SK-N-SH (cell line): ENCODE data around the gene CUL9. TPM values are rescaled to one million over a fixed set of nuclear protein-coding genes. Genes with fewer than 3 reads are reported as not detected.

Source experiments
- CTCF ChIA-PET: fragments of 300-600, 350-600 bp; formaldehyde crosslinking; extraction: SDS; loops from one replicate; lab custom pipeline; 2021; lab: Yijun Ruan, JAX
- POLR2A ChIA-PET: fragments of 350-600 bp; sonication (Branson Sonifier 250); formaldehyde crosslinking; extraction: SDS; loops from one replicate; lab custom pipeline; 2020; ENCODE audit warnings: antibody characterized with exemption, inconsistent platforms; lab: Yijun Ruan, JAX
- DNase-seq: peaks from one replicate; pipeline ENCODE4 v3.0.0; 2012
- H2AFZ ChIP-seq: fragments of 200-600 bp; sonication (generic); 2 replicates; pipeline ENCODE4 v1.8.1; 2016; ENCODE audit warnings: antibody characterized with exemption, mild to moderate bottlenecking, low read depth
- H3F3A ChIP-seq: fragments of 200-600 bp; sonication (generic); replicated peaks from 2 replicates; pipeline ENCODE3; 2016; ENCODE audit warnings: antibody characterized with exemption, mild to moderate bottlenecking; ENCODE audit not compliant: insufficient read depth
- H3K27ac ChIP-seq, 2 experiments: fragments of 200-500 bp in 1 of 2; fragments of 200-600 bp in 1 of 2; sonication (Bioruptor generic) in 1 of 2; sonication (generic), shearing (Covaris generic) in 1 of 2; 2 replicates each; pipeline versions ENCODE4 v1.5.1 to v1.6.1; 2014 to 2016; ENCODE audit warnings: low read depth in 2 of 2, inconsistent platforms in 1 of 2, low read length in 1 of 2, mild to moderate bottlenecking in 1 of 2, mixed read lengths in 1 of 2
- H3K27me3 ChIP-seq: fragments of 200-600 bp; sonication (generic), shearing (Covaris generic); 2 replicates; pipeline ENCODE4 v1.6.1; 2016; ENCODE audit warnings: mixed run types; ENCODE audit not compliant: insufficient read depth
- H3K36me3 ChIP-seq, 2 experiments: fragments of 200-500 bp in 1 of 2; fragments of 200-600 bp in 1 of 2; sonication (Bioruptor generic) in 1 of 2; sonication (generic) in 1 of 2; replicated peaks in 1 of 2; 2 replicates each; pipeline versions ENCODE3 to v1.5.1; 2014 to 2016; ENCODE audit warnings: low read length in 1 of 2, mild to moderate bottlenecking in 1 of 2; ENCODE audit not compliant: insufficient read depth in 2 of 2, control insufficient read depth in 1 of 2
- H3K4me1 ChIP-seq, 2 experiments: fragments of 200-500 bp in 1 of 2; fragments of 200-600 bp in 1 of 2; sonication (Bioruptor generic) in 1 of 2; sonication (generic), shearing (Covaris generic) in 1 of 2; 2 replicates each; pipeline versions ENCODE4 v1.5.1 to v1.6.1; 2014 to 2016; ENCODE audit warnings: low read depth in 1 of 2, low read length in 1 of 2, mixed run types in 1 of 2; ENCODE audit not compliant: insufficient read depth in 2 of 2, control insufficient read depth in 1 of 2
- H3K4me2 ChIP-seq: fragments of 200-600 bp; sonication (generic), shearing (Covaris generic); 2 replicates; pipeline ENCODE4 v1.6.1; 2017; ENCODE audit warnings: mixed run types
- H3K4me3 ChIP-seq, 2 experiments: fragments of 200-500 bp in 1 of 2; fragments of 200-600 bp in 1 of 2; sonication (Bioruptor generic) in 1 of 2; sonication (generic), shearing (Covaris generic) in 1 of 2; 2 replicates each; pipeline versions ENCODE4 v1.5.1 to v1.8.1; 2014 to 2016; ENCODE audit warnings: low read depth in 2 of 2, inconsistent platforms in 1 of 2, low read length in 1 of 2, mild to moderate bottlenecking in 1 of 2, mixed read lengths in 1 of 2, moderate library complexity in 1 of 2
- H3K79me2 ChIP-seq: fragments of 200-600 bp; sonication (generic); 2 replicates; pipeline ENCODE4 v1.8.1; 2017; ENCODE audit warnings: mild to moderate bottlenecking; ENCODE audit not compliant: insufficient read depth
- H3K9ac ChIP-seq: fragments of 200-600 bp; sonication (generic); 2 replicates; pipeline ENCODE4 v1.6.1; 2017; ENCODE audit warnings: mixed run types
- H3K9me2 ChIP-seq: fragments of 200-600 bp; sonication (generic); 2 replicates; pipeline ENCODE4 v1.6.1; 2017; ENCODE audit warnings: mixed run types
- H3K9me3 ChIP-seq: fragments of 200-600 bp; sonication (generic); 2 replicates; pipeline ENCODE4 v1.6.1; 2017; ENCODE audit warnings: mixed run types, mild to moderate bottlenecking, moderate library complexity
- H4K20me1 ChIP-seq: fragments of 200-600 bp; sonication (generic); 2 replicates; pipeline ENCODE4 v1.6.1; 2017; ENCODE audit warnings: mild to moderate bottlenecking, mixed run types; ENCODE audit not compliant: insufficient read depth
- EP300 ChIP-seq, 2 experiments: IDR thresholded peaks; 2 replicates each; pipeline versions ENCODE4 v1.4.0 to v1.6.1; 2012; ENCODE audit warnings: borderline replicate concordance in 1 of 2, low read depth in 1 of 2, low read length in 1 of 2
- FOXM1 ChIP-seq: IDR thresholded peaks from 2 replicates; pipeline ENCODE4 v1.4.0; 2012; ENCODE audit warnings: low read depth, mild to moderate bottlenecking
- MEF2A ChIP-seq: IDR thresholded peaks from 2 replicates; pipeline ENCODE4 v1.4.0; 2012; ENCODE audit warnings: low read depth, borderline replicate concordance
- MXI1 ChIP-seq: IDR thresholded peaks from 2 replicates; pipeline ENCODE4 v1.6.1; 2012; ENCODE audit warnings: mild to moderate bottlenecking, low read depth, low read length, improper control_type of control experiment
- NRF1 ChIP-seq: IDR thresholded peaks from 2 replicates; pipeline ENCODE4 v1.6.1; 2012; ENCODE audit warnings: low read depth, mild to moderate bottlenecking, low read length
- PBX3 ChIP-seq: IDR thresholded peaks from 2 replicates; pipeline ENCODE4; 2012
- RAD21 ChIP-seq: IDR thresholded peaks from 2 replicates; pipeline ENCODE4 v1.6.1; 2012; ENCODE audit warnings: mild to moderate bottlenecking, low read length
- REST ChIP-seq: IDR thresholded peaks from 2 replicates; pipeline ENCODE4 v1.6.1; 2012; ENCODE audit warnings: mild to moderate bottlenecking, low read depth, low read length, moderate library complexity
- RXRA ChIP-seq: IDR thresholded peaks from 2 replicates; pipeline ENCODE4 v1.4.0; 2012; ENCODE audit warnings: low read depth, mild to moderate bottlenecking, borderline replicate concordance
- SIN3A ChIP-seq: IDR thresholded peaks from 2 replicates; pipeline ENCODE4 v1.6.1; 2012; ENCODE audit warnings: low read depth, mild to moderate bottlenecking, low read length, moderate library complexity, borderline replicate concordance
- SMC3 ChIP-seq: IDR thresholded peaks from 2 replicates; pipeline ENCODE4 v1.6.1; 2012; ENCODE audit warnings: low read depth, low read length, improper control_type of control experiment
- TAF1 ChIP-seq: IDR thresholded peaks from 2 replicates; pipeline ENCODE4 v1.6.1; 2012; ENCODE audit warnings: low read depth, mild to moderate bottlenecking, low read length, moderate library complexity, borderline replicate concordance
- TCF12 ChIP-seq: IDR thresholded peaks from 2 replicates; pipeline ENCODE4 v1.4.0; 2012
- TEAD4 ChIP-seq: IDR thresholded peaks from 2 replicates; pipeline ENCODE4 v1.4.0; 2012; ENCODE audit warnings: mild to moderate bottlenecking, borderline replicate concordance; ENCODE audit not compliant: insufficient read depth
- WGBS: methylation state at CpG from one replicate; pipeline ENCODE4 v1.1.6; 2017; ENCODE audit warnings: low lambda C conversion rate; 5-methylcytosine and 5-hydroxymethylcytosine counted together
- polyA plus RNA-seq, 3 experiments: library from polyadenylated mRNA; depleted of rRNA; stranded (reverse); fragments of >200 nt; gene quantifications; 2 replicates each; pipeline ENCODE4 v1.2.3, GENCODE V29; 2012
- TF ChIP-seq, protein P1 (sequence below): fragments of 200-600 bp; sonication (generic); IDR thresholded peaks from 2 replicates; pipeline ENCODE4 v1.6.1; 2017; ENCODE audit warnings: antibody characterized with exemption, mild to moderate bottlenecking, moderate library complexity
- TF ChIP-seq, protein P2 (sequence below): fragments of 150-350 bp; IDR thresholded peaks from 2 replicates; pipeline ENCODE4 v1.6.1; 2017; ENCODE audit warnings: antibody characterized with exemption, low read length, low read depth, borderline replicate concordance
- TF ChIP-seq, protein P3 (sequence below): IDR thresholded peaks from 2 replicates; pipeline ENCODE4 v1.4.0; 2012; ENCODE audit warnings: low read depth, borderline replicate concordance

Gene CUL9
- polyA plus RNA-seq, 1 of the 3 experiments (the other 2 are of a cell fraction), result 37.7 TPM

DNA sequence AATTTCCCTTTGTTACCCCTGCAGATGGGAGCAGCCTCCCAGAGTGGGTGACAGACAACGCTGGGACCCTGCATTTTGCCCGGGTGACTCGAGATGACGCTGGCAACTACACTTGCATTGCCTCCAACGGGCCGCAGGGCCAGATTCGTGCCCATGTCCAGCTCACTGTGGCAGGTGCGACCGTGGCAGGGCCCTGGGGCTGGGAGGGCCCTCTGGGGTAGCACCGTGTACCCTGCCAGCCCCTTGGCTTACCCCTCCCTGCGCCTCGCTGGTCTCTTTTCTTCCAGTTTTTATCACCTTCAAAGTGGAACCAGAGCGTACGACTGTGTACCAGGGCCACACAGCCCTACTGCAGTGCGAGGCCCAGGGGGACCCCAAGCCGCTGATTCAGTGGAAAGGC, 40.4 kb upstream of the CUL9 start:
- 89% methylated on average over 16 of the region's 16 CpGs for WGBS
- CTCF ChIA-PET, result interaction anchor here (3.7 to 4.4 kb wide), 2 partner anchors 12 to 70 kb away, joined by 56 to 58 read pairs; no protein-coding TSS in a partner anchor

GRCh38 chr6:43142101-43142500, 39.9 kb upstream of the CUL9 start:
- Histone ChIP-seq H3K27ac (no peak overlapping the region), H3K79me2 (no peaks in the 10 kb centered on the region), H3F3A (peaks cover 15% of the 10 kb centered on the region), H4K20me1 (no peaks in the 10 kb centered on the region), H3K36me3 (peaks cover 12 to 18% of the 10 kb centered on the region in 2 experiments), H3K9ac (no peak overlapping the region), H3K4me1 (peaks cover 8 to 11% of the 10 kb centered on the region in 2 experiments; a peak in 3 of 4 replicates), H3K9me3 (no peaks in the 10 kb centered on the region), H3K27me3 (no peaks in the 10 kb centered on the region), H2AFZ (no peak overlapping the region), H3K4me3 (no peak overlapping the region), H3K9me2 (no peaks in the 10 kb centered on the region), H3K4me2 (no peak overlapping the region)
- ChIA-PET CTCF (interaction anchor here (1.1 to 4.4 kb wide), 8 partner anchors 12 to 107 kb away, joined by 3 to 58 read pairs (median 13); no protein-coding TSS in a partner anchor), POLR2A (no interaction called here)
- DNase-seq, result no peak
- TF ChIP-seq FOXM1 (no peak), REST (no peak), TEAD4 (no peak), RXRA (no peak), NRF1 (no peak), PBX3 (no peak), TCF12 (no peak), SMC3 (no peak), MXI1 (no peak), TAF1 (no peak), MEF2A (no peak)
- TF ChIP-seq, protein P1, sequence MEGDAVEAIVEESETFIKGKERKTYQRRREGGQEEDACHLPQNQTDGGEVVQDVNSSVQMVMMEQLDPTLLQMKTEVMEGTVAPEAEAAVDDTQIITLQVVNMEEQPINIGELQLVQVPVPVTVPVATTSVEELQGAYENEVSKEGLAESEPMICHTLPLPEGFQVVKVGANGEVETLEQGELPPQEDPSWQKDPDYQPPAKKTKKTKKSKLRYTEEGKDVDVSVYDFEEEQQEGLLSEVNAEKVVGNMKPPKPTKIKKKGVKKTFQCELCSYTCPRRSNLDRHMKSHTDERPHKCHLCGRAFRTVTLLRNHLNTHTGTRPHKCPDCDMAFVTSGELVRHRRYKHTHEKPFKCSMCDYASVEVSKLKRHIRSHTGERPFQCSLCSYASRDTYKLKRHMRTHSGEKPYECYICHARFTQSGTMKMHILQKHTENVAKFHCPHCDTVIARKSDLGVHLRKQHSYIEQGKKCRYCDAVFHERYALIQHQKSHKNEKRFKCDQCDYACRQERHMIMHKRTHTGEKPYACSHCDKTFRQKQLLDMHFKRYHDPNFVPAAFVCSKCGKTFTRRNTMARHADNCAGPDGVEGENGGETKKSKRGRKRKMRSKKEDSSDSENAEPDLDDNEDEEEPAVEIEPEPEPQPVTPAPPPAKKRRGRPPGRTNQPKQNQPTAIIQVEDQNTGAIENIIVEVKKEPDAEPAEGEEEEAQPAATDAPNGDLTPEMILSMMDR, result no peak
- TF ChIP-seq, protein P2, sequence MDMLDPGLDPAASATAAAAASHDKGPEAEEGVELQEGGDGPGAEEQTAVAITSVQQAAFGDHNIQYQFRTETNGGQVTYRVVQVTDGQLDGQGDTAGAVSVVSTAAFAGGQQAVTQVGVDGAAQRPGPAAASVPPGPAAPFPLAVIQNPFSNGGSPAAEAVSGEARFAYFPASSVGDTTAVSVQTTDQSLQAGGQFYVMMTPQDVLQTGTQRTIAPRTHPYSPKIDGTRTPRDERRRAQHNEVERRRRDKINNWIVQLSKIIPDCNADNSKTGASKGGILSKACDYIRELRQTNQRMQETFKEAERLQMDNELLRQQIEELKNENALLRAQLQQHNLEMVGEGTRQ, result no peak
- TF ChIP-seq, protein P3, sequence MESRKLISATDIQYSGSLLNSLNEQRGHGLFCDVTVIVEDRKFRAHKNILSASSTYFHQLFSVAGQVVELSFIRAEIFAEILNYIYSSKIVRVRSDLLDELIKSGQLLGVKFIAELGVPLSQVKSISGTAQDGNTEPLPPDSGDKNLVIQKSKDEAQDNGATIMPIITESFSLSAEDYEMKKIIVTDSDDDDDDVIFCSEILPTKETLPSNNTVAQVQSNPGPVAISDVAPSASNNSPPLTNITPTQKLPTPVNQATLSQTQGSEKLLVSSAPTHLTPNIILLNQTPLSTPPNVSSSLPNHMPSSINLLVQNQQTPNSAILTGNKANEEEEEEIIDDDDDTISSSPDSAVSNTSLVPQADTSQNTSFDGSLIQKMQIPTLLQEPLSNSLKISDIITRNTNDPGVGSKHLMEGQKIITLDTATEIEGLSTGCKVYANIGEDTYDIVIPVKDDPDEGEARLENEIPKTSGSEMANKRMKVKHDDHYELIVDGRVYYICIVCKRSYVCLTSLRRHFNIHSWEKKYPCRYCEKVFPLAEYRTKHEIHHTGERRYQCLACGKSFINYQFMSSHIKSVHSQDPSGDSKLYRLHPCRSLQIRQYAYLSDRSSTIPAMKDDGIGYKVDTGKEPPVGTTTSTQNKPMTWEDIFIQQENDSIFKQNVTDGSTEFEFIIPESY, result no peak
- WGBS, result 90% methylated on average over 4 of the region's 14 CpGs

More for the DNA sequence above, 40.4 kb upstream of the CUL9 start:
- Histone ChIP-seq H3K27me3 (no peaks in the 10 kb centered on the region), H3K36me3 (peaks cover 12 to 15% of the 10 kb centered on the region in 2 experiments), H3K4me3 (no peak overlapping the region), H3K79me2 (no peaks in the 10 kb centered on the region), H3K27ac (no peak overlapping the region), H3K4me2 (no peak overlapping the region), H2AFZ (no peak overlapping the region), H3K9me3 (no peaks in the 10 kb centered on the region)
- DNase-seq, result no peak
- TF ChIP-seq RAD21 (no peak), SIN3A (no peak), EP300 (IDR thresholded peaks at IDR 0.05; ENCODE audit: borderline replicate concordance in 1 of 2, low read depth in 1 of 2, low read length in 1 of 2) (no peak)
- TF ChIP-seq, protein P2, result no peak
- TF ChIP-seq, all 33 proteins: peak for 0
- POLR2A ChIA-PET, result no interaction called here
- H3K4me1 ChIP-seq, result peaks cover 8 to 11% of the 10 kb centered on the region in 2 experiments; a peak in 3 of 4 replicates
- H3F3A ChIP-seq, result peaks cover 15% of the 10 kb centered on the region
- H3K9ac ChIP-seq, result no peak overlapping the region
- H4K20me1 ChIP-seq, result no peaks in the 10 kb centered on the region
- H3K9me2 ChIP-seq, result no peaks in the 10 kb centered on the region
